ENCODE measurements around the gene NUDT15. TPM values are rescaled to one million over a fixed set of nuclear protein-coding genes. Genes with fewer than 3 reads are reported as not detected.
A peak's percentile ranks its signal among the peaks of the same experiment; 100 is the strongest.

Gene NUDT15
- total RNA-seq, 2 experiments from 2014 or later = 10.6 to 13.7 TPM

GRCh38 chr13:48012668-48013067 is 24.9 kb upstream of the NUDT15 start:
- H3K36me3 Mint-ChIP-seq = peaks cover 11% of the 10 kb centered on the region
- H3K27me3 Mint-ChIP-seq = no peaks in the 10 kb centered on the region
- H3K4me1 Mint-ChIP-seq = no peaks in the 10 kb centered on the region
- H3K4me3 Mint-ChIP-seq = no peak overlapping the region
- no peak overlapping the region for H3K27ac Mint-ChIP-seq
- no peaks in the 10 kb centered on the region for H3K9me3 Mint-ChIP-seq (ENCODE audit: low read depth)
- no peak for DNase-seq
- no peak for ATAC-seq
- CTCF ChIA-PET = no interaction called here

GRCh38 chr13:48014359-48014758 is 23.2 kb upstream of the NUDT15 start:
- H3K27me3 Mint-ChIP-seq = no peaks in the 10 kb centered on the region
- CTCF ChIA-PET = no interaction called here
- H3K4me3 Mint-ChIP-seq = no peak overlapping the region
- H3K9me3 Mint-ChIP-seq (ENCODE audit: low read depth) = no peaks in the 10 kb centered on the region
- no peaks in the 10 kb centered on the region for H3K4me1 Mint-ChIP-seq
- no peak overlapping the region for H3K27ac Mint-ChIP-seq
- DNase-seq (no peak), ATAC-seq (no peak)
- peaks cover 11% of the 10 kb centered on the region for H3K36me3 Mint-ChIP-seq

GRCh38 chr13:48018637-48019036 is 18.9 kb upstream of the NUDT15 start:
- Mint-ChIP-seq H3K27me3 (no peaks in the 10 kb centered on the region), H3K36me3 (peaks cover 14% of the 10 kb centered on the region), H3K9me3 (ENCODE audit: low read depth) (peaks cover 2% of the 10 kb centered on the region), H3K27ac (no peak overlapping the region), H3K4me1 (no peaks in the 10 kb centered on the region), H3K4me3 (no peak overlapping the region)
- ATAC-seq (no peak), DNase-seq (no peak)
- CTCF ChIA-PET = no interaction called here

GRCh38 chr13:48019796-48020195 is 17.7 kb upstream of the NUDT15 start:
- no peaks in the 10 kb centered on the region for H3K4me1 Mint-ChIP-seq
- CTCF ChIA-PET = no interaction called here
- H3K9me3 Mint-ChIP-seq (ENCODE audit: low read depth) = peaks cover 2% of the 10 kb centered on the region

GRCh38 chr13:48028066-48028465 is 9.5 kb upstream of the NUDT15 start:
- CTCF ChIA-PET = no interaction called here
- Mint-ChIP-seq H3K27me3 (no peaks in the 10 kb centered on the region), H3K4me1 (peaks cover 4% of the 10 kb centered on the region), H3K27ac (no peak overlapping the region), H3K9me3 (ENCODE audit: low read depth) (peaks cover 11% of the 10 kb centered on the region), H3K36me3 (peaks cover 42% of the 10 kb centered on the region), H3K4me3 (no peak overlapping the region)
- no peak for DNase-seq
- no peak for ATAC-seq

More at GRCh38 chr13:48019796-48020195, 17.7 kb upstream of the NUDT15 start:
- peaks cover 14% of the 10 kb centered on the region for H3K36me3 Mint-ChIP-seq
- DNase-seq (no peak), ATAC-seq (no peak)
- H3K27me3 Mint-ChIP-seq = no peaks in the 10 kb centered on the region
- H3K4me3 Mint-ChIP-seq = no peak overlapping the region
- H3K27ac Mint-ChIP-seq = no peak overlapping the region

- Mint-ChIP-seq H3K9me3 (ENCODE audit: low read depth) (peaks cover 11% of the 10 kb centered on the region), H3K4me1 (peaks cover 4% of the 10 kb centered on the region)
- DNase-seq = no peak
Observed at GRCh38 chr13:48029859-48030258, 7.7 kb upstream of the NUDT15 start.

GRCh38 chr13:48038761-48039160 is 1.2 kb downstream of the NUDT15 start:
- no peaks in the 10 kb centered on the region for H3K27me3 Mint-ChIP-seq
- CTCF ChIA-PET = interaction anchor here (0.6 to 3.7 kb wide), 15 partner anchors 8 to 840 kb away, joined by 3 to 38 read pairs (median 4); partner anchors contain the start of genes ITM2B and MED4
- DNase-seq = no peak
- H3K4me3 Mint-ChIP-seq = peak overlapping the region; percentile 96
- ATAC-seq = no peak
- H3K9me3 Mint-ChIP-seq (ENCODE audit: low read depth) = no peaks in the 10 kb centered on the region
- peaks cover 54% of the 10 kb centered on the region for H3K4me1 Mint-ChIP-seq
- peaks cover 38% of the 10 kb centered on the region for H3K36me3 Mint-ChIP-seq
- H3K27ac Mint-ChIP-seq = peak overlapping the region; percentile 95

More at GRCh38 chr13:48029859-48030258, 7.7 kb upstream of the NUDT15 start:
- H3K36me3 Mint-ChIP-seq = peaks cover 52% of the 10 kb centered on the region
- CTCF ChIA-PET = interaction anchor here (1.4 kb wide), 1 partner anchor 9 kb away, joined by 3 read pairs; no protein-coding TSS in a partner anchor
- no peak overlapping the region for H3K4me3 Mint-ChIP-seq
- no peaks in the 10 kb centered on the region for H3K27me3 Mint-ChIP-seq
- no peak for ATAC-seq
- H3K27ac Mint-ChIP-seq = no peak overlapping the region

GRCh38 chr13:48040049-48040448 is 2.5 kb downstream of the NUDT15 start:
- H3K4me3 Mint-ChIP-seq = no peak overlapping the region
- no peak for ATAC-seq
- H3K27ac Mint-ChIP-seq = no peak overlapping the region
- peaks cover 64% of the 10 kb centered on the region for H3K4me1 Mint-ChIP-seq
- H3K9me3 Mint-ChIP-seq (ENCODE audit: low read depth) = no peaks in the 10 kb centered on the region
- no peak for DNase-seq
- H3K36me3 Mint-ChIP-seq = peaks cover 28% of the 10 kb centered on the region
- no peaks in the 10 kb centered on the region for H3K27me3 Mint-ChIP-seq
- CTCF ChIA-PET = interaction anchor here (1.8 kb wide), 1 partner anchor 27 kb away, joined by 5 read pairs; no protein-coding TSS in a partner anchor

- ATAC-seq = no peak
- Mint-ChIP-seq H3K27me3 (no peaks in the 10 kb centered on the region), H3K4me3 (no peak overlapping the region), H3K4me1 (peaks cover 65% of the 10 kb centered on the region), H3K36me3 (peaks cover 29% of the 10 kb centered on the region), H3K9me3 (ENCODE audit: low read depth) (no peaks in the 10 kb centered on the region), H3K27ac (no peak overlapping the region)
- CTCF ChIA-PET = no interaction called here
- no peak for DNase-seq
Observed at GRCh38 chr13:48040896-48041295, 3.4 kb downstream of the NUDT15 start.

- Mint-ChIP-seq H3K9me3 (ENCODE audit: low read depth) (no peaks in the 10 kb centered on the region), H3K4me3 (no peak overlapping the region), H3K36me3 (peaks cover 42% of the 10 kb centered on the region), H3K27ac (peak overlapping the region; percentile 86), H3K27me3 (no peaks in the 10 kb centered on the region), H3K4me1 (peaks cover 53% of the 10 kb centered on the region)
- no peak for ATAC-seq
- CTCF ChIA-PET = no interaction called here
- DNase-seq = no peak
Observed at GRCh38 chr13:48042894-48043293, 5.4 kb downstream of the NUDT15 start.

- DNase-seq = no peak
- CTCF ChIA-PET = no interaction called here
- Mint-ChIP-seq H3K4me1 (peaks cover 45% of the 10 kb centered on the region), H3K4me3 (no peak overlapping the region), H3K27ac (peak overlapping the region; percentile 86), H3K9me3 (ENCODE audit: low read depth) (no peaks in the 10 kb centered on the region), H3K27me3 (no peaks in the 10 kb centered on the region), H3K36me3 (peaks cover 50% of the 10 kb centered on the region)
- ATAC-seq = peak; percentile 91
Observed at GRCh38 chr13:48043789-48044503, 6.4 kb downstream of the NUDT15 start.

GRCh38 chr13:48050550-48050949 is 13.0 kb downstream of the NUDT15 start:
- Mint-ChIP-seq H3K27me3 (no peaks in the 10 kb centered on the region), H3K9me3 (ENCODE audit: low read depth) (no peaks in the 10 kb centered on the region), H3K36me3 (peaks cover 59% of the 10 kb centered on the region), H3K4me3 (no peak overlapping the region), H3K4me1 (peaks cover 3% of the 10 kb centered on the region), H3K27ac (no peak overlapping the region)
- ATAC-seq (no peak), DNase-seq (no peak)
- CTCF ChIA-PET = no interaction called here

GRCh38 chr13:48054601-48055000 is 17.1 kb downstream of the NUDT15 start:
- no peak overlapping the region for H3K4me3 Mint-ChIP-seq
- H3K4me1 Mint-ChIP-seq = peaks cover 14% of the 10 kb centered on the region
- H3K9me3 Mint-ChIP-seq (ENCODE audit: low read depth) = no peaks in the 10 kb centered on the region
- H3K27ac Mint-ChIP-seq = no peak overlapping the region
- DNase-seq (no peak), ATAC-seq (no peak)
- H3K36me3 Mint-ChIP-seq = peaks cover 51% of the 10 kb centered on the region
- CTCF ChIA-PET = interaction anchor here (2.3 kb wide), 1 partner anchor 17 kb away, joined by 8 read pairs; the partner anchor contains the start of gene NUDT15
- H3K27me3 Mint-ChIP-seq = no peaks in the 10 kb centered on the region

GRCh38 chr13:48055712-48056111 is 18.2 kb downstream of the NUDT15 start:
- CTCF ChIA-PET = no interaction called here
- Mint-ChIP-seq H3K4me3 (no peak overlapping the region), H3K36me3 (peaks cover 51% of the 10 kb centered on the region), H3K27ac (no peak overlapping the region), H3K4me1 (peaks cover 14% of the 10 kb centered on the region), H3K27me3 (no peaks in the 10 kb centered on the region), H3K9me3 (ENCODE audit: low read depth) (no peaks in the 10 kb centered on the region)
- ATAC-seq = peak; percentile 23
- DNase-seq = no peak
